GM12872 (cell line): ENCODE results near the gene SASH1.

Source experiments
- TF ChIP-seq, protein P1 (sequence below): IDR thresholded peaks from 3 replicates; pipeline ENCODE4 v1.5.1; 2011; ENCODE audit warnings: low read depth, mild to moderate bottlenecking, low read length, moderate library complexity; ENCODE audit not compliant: insufficient read depth

The SASH1 gene

DNA sequence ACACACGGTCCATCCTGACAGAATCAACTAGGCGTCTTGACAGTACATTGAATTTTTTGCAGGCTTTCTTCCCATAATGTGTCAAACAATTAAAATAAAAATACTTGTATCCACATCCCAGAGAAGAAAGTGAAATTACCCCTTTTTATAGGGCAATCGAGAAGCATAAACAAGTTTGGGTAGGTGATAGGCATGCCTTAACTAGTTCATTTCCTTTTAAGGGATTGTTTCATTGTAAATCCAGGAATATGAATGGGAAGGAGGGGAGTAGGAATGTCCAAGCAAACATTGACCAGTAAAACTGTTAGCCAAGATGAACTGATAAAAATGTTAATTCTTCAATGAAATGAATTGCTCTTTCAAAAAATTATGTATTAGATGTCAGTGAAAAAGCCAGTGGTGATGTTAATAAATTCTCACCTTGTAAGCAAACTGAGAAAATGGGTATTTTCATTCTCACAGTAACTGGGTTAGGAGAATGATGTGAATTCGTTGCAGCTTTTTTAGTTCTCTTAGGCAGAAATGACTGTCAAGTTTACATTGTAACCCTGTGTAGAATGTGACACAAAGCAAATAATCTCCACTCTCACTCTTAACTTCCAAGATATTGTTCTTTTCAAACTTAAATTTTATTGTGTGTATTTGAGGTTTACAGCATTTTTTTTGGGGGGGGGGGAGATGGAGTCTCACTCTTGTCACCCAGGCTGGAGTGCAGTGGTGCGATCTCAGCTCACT lies 31.6 kb downstream of the SASH1 start:
- TF ChIP-seq, protein P1, sequence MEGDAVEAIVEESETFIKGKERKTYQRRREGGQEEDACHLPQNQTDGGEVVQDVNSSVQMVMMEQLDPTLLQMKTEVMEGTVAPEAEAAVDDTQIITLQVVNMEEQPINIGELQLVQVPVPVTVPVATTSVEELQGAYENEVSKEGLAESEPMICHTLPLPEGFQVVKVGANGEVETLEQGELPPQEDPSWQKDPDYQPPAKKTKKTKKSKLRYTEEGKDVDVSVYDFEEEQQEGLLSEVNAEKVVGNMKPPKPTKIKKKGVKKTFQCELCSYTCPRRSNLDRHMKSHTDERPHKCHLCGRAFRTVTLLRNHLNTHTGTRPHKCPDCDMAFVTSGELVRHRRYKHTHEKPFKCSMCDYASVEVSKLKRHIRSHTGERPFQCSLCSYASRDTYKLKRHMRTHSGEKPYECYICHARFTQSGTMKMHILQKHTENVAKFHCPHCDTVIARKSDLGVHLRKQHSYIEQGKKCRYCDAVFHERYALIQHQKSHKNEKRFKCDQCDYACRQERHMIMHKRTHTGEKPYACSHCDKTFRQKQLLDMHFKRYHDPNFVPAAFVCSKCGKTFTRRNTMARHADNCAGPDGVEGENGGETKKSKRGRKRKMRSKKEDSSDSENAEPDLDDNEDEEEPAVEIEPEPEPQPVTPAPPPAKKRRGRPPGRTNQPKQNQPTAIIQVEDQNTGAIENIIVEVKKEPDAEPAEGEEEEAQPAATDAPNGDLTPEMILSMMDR, result no peak

DNA sequence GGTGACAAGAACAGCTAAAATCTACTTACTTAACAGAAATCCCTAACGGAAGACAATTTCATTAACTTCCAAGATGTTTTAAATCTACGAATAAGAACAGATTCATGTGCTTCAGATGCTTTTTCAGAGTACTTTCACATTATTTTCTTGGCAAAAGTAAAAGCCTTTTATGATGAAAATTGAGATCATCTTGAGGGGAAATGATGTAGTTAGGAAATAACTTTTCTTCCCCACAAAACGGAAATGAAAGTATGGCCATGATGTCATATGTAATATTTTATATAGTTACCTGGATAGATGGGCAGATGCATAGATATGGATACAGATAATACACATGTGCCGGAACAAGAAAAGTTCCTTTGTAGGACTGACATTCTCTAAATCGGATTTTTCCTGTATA lies 32.8 kb downstream of the SASH1 start:
- TF ChIP-seq, protein P1, result no peak

DNA sequence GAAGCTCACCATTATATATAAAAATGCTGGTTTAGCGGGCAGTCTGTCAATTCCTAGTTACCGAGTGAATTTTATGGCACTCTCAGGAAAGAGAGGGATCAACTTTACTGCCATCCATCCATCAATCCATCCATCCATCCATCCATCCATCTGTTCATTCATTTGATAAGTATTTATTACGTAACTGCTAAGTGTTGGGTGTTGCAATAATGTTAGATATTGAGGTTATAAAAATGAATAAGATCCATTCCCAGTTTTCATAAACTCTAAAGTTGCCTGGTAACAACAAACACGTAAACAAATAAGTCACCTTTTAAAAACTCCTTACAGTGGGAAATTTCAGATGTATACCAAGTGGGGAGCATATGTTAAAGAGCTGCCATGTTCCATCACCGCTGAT lies 36.8 kb downstream of the SASH1 start:
- TF ChIP-seq, protein P1, result no peak

DNA sequence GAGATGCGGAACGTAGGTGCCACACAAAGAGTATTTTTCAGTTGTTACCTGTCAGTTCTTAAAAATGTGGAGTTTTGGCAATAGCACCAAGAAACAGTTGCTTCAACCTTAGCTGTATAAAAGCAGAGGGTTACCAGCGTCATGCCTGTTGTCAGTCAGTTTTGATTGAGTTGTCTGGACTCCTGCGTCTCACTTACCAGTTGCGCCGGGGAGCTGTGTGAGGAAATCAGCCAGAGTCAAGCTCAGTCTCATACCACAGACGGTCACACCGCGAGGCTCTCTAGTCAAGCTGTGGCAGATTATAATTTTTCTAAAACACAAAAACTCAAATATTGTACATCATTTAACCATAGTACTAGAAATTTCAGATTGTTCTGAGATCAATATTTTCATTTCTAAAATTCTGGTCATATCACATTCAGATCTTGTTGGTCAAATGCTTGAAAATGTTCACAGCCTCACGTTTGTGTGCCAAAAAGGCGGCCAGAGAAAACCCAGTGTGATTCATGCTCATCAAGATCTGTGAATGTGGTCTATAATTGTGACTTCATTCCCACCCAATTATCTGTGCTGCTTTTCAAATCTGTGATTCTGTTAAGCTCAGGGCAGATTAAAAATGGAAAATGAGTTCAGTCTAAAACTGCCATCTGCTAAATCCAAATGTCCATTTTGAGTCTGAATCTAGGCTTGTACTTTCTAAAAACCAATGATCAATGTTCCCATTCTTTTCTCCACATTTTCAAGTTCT lies 37.5 kb downstream of the SASH1 start:
- TF ChIP-seq, protein P1, result no peak

DNA sequence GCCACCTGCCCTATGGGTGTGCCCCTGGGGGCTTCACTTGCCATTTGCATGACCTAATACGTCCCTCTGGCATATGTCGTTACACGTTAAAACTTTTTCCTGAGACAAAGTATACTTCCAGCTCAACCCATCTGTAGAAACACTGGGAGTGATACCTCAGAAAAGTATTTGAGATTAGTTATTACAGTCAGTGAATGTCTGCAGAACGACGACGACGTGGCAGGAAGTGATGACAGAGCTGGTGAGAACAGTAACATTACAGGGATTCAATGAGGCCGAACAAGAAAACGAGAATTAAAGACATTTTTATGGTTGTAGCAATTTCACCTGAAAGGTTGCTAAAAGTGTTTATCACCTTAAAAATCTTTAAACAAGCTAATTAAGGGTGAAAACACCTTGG lies 40.2 kb downstream of the SASH1 start:
- TF ChIP-seq, protein P1, result no peak

DNA sequence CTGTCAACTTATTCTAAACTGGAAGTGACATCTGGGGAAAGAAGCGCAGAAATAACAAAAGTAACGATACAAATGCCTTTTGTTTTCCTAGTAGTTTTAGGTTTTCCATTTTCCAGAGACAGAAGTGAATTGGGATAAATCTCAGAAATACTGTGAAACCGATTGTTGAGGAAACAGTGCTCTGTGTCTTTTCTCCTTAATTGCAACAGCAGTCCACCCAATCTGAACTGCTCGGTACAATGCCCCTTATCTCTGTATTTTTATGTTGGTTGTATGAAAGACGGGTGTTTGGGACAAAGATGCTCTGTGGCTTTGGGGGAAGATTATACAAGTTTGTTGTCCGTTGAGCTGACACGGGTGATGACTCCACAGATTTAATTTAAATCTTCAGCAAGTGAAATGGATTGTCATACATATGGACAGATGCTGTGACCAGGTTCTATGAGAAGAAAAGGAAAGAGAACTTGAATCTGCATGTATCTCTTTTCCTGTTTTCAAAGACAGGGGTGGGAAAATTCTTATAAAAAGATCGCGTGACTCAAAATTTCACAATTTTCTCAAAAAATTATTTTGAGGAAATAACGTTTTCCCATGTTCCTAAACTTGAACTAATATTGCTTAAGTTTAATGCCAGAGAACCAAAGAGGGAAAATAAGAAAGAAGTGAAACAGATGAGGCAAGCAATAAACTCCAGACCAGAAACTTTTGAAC lies 41.2 kb downstream of the SASH1 start:
- TF ChIP-seq, protein P1, result no peak

DNA sequence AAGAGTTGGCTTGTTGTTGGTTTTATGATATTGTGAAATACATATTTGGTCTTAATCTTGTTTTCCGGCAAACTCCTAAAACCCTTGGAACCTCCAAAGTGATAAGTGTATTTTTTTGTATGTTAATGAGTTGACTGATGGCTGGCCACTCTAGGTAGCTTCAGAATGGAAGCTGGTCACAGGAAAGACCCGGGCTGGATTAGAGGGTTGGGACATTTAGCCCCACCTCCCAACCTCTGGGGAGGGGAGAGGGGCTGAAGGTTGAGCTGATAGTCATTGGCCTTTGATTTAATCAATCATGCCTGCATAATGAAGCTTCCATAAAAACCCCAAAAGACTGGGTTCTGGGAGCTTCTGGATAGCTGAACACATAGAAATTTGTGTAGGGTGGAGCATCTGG lies 42.7 kb downstream of the SASH1 start:
- TF ChIP-seq, protein P1, result no peak
